ENCODE measurements around the gene TYW5.

DNA sequence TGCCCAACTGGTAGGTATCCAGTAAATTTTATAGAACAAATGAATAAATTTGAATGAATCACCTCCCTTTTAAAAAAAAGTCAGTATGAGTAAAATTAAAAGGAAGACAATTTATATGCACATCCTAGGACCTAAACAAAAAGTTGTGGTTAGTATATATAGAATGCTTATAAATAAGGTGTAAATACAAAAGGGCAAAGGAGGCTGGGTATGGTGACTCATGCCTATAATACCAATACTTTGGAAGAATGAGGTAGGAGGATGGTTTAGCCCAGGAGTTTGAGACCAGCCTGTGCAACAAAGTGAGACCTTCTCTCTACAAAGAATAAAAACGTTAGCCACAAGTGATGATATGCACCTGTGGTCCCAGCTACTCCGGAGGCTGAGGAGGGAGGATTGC lies 31.4 kb downstream of the TYW5 start:
- TF ChIP-seq, protein P1, sequence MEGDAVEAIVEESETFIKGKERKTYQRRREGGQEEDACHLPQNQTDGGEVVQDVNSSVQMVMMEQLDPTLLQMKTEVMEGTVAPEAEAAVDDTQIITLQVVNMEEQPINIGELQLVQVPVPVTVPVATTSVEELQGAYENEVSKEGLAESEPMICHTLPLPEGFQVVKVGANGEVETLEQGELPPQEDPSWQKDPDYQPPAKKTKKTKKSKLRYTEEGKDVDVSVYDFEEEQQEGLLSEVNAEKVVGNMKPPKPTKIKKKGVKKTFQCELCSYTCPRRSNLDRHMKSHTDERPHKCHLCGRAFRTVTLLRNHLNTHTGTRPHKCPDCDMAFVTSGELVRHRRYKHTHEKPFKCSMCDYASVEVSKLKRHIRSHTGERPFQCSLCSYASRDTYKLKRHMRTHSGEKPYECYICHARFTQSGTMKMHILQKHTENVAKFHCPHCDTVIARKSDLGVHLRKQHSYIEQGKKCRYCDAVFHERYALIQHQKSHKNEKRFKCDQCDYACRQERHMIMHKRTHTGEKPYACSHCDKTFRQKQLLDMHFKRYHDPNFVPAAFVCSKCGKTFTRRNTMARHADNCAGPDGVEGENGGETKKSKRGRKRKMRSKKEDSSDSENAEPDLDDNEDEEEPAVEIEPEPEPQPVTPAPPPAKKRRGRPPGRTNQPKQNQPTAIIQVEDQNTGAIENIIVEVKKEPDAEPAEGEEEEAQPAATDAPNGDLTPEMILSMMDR (IDR thresholded peaks at IDR 0.05): no peak
- no peak for TF ChIP-seq POLR2A (IDR thresholded peaks at IDR 0.05)
